GM10847 (cell line): ENCODE measurements around the gene HES2.

ENCODE experiments used
- POLR2A ChIP-seq: IDR thresholded peaks from 2 replicates; pipeline ENCODE4 v1.6.1; 2011; ENCODE audit not compliant: insufficient read length; ENCODE audit errors: extremely low read depth

The HES2 gene

GRCh38 chr1:6460301-6461050 lies 40.8 kb upstream of the HES2 start:
- no peak for TF ChIP-seq POLR2A

GRCh38 chr1:6459850-6460265 lies 40.1 kb upstream of the HES2 start:
- no peak for TF ChIP-seq POLR2A

DNA sequence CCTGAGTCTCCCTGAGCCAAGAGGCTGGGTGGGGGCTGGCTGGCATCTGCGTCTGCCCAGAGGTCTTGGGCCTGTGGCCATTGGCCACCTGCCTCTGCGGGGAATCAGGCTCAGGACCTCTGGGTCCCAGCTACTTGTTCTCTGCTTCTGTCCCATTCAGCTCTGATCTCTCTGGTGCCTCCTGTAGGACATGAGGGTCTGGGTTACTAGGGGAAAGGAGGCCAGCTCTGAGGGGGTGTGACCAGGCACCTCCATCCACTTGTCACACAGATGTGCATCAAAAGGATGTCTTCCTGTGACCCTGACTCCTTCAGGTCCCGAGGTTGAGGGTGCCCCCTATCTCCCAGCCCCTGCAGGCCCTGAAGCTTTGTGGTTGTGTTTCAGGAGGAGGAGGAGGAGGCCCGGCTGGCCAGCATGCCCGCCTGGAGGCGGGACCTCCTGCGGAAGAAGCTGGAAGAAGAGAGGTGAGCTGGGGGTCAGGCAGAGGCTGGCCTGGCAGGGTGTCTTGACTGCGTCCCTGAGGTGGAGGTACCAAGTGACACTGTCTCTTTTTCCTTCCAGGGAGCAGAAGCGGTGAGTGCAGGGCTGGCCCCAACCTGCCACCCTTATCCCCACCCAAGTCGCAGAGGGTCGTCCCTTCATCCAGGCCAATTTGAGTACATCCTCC lies 37.2 kb upstream of the HES2 start:
- TF ChIP-seq POLR2A = no peak

- TF ChIP-seq POLR2A = no peak
Measured at GRCh38 chr1:6454856-6455751, 35.4 kb upstream of the HES2 start.

- no peak for TF ChIP-seq POLR2A
Measured at GRCh38 chr1:6450943-6451373, 31.2 kb upstream of the HES2 start.

DNA sequence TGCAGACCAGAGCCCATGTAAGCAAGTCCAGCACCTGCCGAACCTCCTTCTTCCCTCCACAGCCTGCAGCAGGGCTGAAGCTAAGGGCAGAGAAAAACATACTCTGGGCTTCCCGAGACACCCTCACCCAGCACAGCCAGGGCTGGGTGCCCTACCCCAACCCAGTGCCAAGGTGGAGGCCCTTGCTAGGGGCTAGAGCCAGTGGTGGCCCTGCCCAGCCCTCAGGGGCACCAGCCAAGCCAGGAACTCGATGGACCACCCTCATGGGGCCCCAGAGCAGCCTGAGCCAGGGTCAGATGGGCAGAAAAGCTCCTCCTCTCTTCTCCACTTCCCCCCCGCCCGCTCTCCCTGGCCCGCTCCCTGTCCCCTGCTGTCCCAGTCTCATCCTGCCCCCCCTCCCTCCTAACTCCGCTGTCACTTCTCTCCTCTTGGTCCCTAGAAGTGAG lies 30.3 kb upstream of the HES2 start:
- TF ChIP-seq POLR2A = no peak

DNA sequence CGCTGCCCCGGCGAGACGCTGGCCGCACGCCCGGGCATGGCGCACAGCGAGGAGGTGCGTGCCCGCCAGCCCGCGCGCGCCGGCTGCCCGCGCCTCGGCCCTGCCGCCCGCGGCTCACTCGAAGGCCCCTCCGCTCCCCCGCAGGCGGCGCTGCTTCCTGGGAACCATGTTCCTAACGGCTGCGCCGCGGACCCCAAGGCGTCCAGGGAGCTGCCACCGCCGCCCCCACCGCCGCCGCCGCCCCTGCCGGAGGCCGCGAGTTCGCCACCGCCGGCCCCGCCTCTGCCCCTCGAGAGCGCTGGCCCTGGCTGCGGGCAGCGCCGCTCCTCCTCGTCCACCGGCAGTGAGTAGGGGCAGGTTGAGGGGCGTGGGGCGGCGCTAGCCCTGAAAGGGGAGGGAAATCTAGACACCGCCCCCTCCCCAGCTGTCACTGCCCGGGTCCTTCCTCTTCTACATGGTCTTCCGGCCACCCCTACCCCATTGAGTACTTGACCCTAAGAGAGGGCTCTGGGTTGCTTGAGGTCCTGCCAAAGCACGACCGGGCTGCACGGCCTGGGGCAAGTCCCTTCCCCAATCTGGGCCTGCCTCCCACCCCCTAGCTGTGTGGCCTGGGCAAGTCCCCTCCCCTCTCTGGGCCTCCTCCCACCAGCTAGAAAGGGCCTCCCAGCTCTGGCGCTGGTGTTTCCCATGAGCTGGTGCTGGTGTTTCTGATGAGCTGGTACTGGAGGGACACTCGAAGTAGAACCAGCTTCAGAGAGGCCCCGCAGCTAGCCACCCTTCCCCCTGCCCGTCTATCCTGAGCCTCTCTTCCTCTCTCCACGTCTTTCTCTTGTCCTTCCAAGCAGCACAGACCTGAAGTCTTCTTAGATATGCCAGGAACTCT lies 29.3 kb upstream of the HES2 start:
- no peak for TF ChIP-seq POLR2A

DNA sequence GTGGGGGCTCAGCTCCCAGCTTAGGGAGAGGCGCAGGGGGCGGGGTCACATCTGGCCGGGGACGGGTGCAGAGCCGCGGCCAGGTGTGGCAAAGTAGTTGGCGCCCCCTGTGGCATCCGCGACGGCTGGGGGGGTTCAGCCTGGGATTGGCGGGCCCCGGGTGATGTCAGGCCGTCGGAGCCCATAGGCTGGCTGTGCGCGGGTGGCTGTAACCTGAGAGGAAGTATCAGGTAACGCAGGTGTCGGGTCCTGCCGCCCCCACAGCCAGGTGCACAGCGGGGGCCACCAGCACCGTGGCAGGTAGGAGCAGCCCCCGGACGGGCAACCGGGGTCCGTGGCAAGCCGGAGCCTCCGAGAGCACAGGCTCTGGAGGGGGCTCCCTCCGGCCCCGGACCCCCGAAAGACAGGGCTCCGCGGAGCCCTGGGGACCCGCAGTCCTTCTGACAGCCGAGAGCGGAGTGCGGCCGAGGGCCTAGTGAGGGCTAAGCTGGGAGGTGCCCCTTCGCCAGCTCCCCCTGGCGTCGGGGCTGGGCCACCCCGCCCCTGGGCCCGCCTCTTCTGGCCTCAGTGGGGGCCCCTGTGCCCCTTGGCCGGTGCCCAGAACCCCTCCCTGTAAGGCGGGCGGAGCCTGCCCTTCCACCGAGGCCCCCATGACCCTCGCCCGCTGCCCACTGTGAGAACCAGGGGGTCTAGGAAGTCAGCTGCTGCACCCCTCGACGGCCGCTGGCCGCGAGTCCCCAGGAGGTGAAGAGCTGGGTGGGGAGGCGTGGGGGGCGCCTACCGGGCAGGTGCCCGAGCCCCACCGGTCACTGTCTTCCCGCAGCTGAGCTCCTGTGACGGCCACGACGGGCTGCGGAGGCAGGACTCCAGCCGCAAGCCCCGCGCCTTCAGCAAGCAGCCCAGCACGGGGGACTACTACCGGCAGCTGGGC lies 28.4 kb upstream of the HES2 start:
- TF ChIP-seq POLR2A = no peak

GRCh38 chr1:6447016-6447817 lies 27.5 kb upstream of the HES2 start:
- no peak for TF ChIP-seq POLR2A

DNA sequence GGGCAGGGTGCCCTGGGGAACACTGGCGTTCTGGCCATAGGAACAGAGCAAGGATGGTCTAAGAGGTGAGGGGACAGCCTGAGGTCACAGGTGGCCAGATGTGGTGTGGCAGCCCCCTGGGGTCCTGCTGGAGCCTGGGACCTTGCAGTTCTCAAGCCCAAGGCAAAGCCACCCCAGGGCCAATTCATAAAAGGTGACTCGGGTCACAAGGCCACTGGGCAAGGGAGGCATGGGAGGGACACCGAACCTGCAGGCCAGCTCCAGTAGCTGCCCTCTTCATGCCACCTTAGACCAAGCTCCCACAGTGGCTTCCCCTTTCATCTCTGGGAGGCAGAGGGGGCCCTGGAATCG lies 26.9 kb upstream of the HES2 start:
- no peak for TF ChIP-seq POLR2A

- no peak for TF ChIP-seq POLR2A
Measured at GRCh38 chr1:6445062-6445763, 25.5 kb upstream of the HES2 start.

DNA sequence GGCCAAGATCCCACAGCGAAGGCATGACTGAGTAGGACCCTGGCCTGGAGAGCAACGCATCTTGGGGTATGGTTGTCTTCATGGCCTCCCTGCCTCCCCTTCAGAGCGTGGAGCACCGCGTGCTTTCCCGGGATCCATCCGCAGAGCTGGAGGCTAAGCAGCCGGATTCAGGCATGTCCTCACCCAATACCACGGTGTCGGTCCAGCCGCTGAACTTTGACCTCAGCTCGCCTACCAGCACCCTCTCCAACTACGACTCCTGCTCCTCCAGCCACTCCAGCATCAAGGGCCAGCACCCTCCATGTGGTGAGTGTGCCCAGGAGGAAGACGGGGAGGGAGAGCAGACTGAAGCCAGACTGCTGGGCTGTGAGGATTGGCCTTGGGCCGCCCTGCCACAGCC lies 24.7 kb upstream of the HES2 start:
- TF ChIP-seq POLR2A = no peak
